GM18517 (cell line): ENCODE measurements around the gene DUSP18.
"Not testable (repeated sequence)": the region's sequence is repeated elsewhere in the genome, so short reads cannot be mapped to it uniquely, and the experiment has no call there.

ENCODE experiments used
- ATAC-seq: cut with Tn5 transposase; IDR thresholded peaks from one replicate; pipeline ENCODE4 v1.9.1; 2021; ENCODE audit warnings: mild to moderate bottlenecking, moderate library complexity; ENCODE audit not compliant: unreplicated experiment

DUSP18 gene

DNA sequence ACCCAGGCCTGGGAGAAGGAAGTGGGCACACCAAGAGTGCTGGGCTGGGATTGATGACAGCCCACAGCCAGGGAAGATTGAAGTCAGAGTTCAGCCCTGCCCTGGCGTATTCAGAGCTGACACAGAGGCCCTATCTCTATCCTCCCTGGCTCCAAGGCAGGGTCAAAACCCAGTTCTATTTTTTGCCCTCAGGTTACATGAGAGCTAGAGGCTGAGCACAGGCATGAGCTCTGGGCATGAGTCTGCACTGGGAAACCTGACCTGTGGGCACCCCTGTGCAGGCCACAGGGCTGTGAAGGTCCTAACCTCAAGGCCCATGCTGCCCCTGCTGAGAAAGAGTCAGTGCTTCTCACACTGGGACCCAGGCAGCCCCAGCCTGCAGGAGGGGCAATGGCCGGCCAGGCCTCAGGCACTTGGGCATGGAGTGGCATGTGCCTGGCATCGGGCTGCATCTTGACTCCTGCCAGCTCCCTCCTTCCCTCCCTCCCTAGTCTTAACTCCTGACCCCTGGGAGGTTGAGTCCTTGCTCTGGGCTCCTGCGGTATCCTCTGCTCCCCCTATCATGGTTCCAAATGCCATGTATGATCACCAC is 26.7 kb downstream of the DUSP18 start:
- no peak for ATAC-seq

DNA sequence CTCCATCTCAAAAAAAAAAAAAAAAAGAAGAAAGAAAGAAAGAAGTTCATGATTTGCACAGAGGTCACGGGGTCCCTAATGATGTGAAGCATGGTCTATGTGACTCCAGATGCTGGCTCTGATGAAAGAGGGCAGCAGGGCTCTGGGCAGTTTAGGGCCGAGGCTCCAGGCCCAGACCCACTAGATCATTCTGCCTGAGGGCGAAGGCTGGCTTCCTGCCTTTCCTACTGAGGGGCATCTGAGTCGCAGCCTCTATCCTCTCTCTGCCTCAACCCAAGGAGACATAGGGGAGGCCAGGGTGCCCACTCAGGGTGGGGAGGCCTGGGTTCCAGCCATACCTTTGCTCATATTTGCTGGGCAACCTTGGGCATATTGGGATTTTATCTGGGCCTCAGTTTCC is 27.3 kb downstream of the DUSP18 start:
- no peak for ATAC-seq

DNA sequence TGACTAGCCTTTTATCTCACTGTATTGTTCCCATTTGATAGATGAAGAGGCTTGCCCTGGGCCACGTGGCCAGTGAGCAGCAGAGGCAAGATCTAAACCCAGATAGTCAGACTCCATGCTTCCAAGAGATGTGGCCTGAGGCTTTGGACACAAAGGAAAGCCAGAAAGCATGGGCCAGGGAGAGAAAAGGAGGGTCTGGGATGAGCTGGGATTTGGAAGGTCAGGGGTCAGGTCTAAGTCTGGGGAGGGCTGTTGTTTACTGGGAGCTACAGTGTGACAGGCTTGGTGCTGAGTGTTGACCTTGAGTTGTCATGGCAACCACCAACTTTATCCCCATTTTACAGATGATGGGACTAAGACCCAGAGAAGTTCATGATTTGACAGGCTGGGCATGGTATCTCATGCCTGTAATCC is 30.0 kb downstream of the DUSP18 start:
- no peak for ATAC-seq

DNA sequence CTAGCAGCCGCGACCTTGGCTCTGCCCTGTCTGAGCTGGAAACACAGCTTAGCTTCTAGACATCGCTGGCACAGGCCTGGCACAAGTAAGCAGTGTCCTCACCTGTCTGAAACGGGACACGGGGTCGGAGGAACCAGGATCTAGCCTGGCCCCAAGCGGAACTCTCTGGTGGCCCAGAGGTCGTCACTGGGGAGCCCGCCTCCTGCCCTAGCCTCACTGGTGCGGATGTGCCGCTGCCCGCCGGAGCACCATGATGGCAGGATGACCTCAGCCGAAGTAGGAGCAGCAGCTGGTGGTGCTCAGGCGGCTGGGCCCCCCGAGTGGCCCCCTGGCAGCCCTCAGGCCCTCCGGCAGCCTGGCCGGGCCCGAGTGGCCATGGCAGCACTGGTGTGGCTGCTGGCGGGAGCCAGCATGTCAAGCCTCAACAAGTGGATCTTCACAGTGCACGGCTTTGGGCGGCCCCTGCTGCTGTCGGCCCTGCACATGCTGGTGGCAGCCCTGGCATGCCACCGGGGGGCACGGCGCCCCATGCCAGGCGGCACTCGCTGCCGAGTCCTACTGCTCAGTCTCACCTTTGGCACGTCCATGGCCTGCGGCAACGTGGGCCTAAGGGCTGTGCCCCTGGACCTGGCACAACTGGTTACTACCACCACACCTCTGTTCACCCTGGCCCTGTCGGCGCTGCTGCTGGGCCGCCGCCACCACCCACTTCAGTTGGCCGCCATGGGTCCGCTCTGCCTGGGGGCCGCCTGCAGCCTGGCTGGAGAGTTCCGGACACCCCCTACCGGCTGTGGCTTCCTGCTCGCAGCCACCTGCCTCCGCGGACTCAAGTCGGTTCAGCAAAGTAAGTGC is 31.2 kb downstream of the DUSP18 start:
- no peak for ATAC-seq

DNA sequence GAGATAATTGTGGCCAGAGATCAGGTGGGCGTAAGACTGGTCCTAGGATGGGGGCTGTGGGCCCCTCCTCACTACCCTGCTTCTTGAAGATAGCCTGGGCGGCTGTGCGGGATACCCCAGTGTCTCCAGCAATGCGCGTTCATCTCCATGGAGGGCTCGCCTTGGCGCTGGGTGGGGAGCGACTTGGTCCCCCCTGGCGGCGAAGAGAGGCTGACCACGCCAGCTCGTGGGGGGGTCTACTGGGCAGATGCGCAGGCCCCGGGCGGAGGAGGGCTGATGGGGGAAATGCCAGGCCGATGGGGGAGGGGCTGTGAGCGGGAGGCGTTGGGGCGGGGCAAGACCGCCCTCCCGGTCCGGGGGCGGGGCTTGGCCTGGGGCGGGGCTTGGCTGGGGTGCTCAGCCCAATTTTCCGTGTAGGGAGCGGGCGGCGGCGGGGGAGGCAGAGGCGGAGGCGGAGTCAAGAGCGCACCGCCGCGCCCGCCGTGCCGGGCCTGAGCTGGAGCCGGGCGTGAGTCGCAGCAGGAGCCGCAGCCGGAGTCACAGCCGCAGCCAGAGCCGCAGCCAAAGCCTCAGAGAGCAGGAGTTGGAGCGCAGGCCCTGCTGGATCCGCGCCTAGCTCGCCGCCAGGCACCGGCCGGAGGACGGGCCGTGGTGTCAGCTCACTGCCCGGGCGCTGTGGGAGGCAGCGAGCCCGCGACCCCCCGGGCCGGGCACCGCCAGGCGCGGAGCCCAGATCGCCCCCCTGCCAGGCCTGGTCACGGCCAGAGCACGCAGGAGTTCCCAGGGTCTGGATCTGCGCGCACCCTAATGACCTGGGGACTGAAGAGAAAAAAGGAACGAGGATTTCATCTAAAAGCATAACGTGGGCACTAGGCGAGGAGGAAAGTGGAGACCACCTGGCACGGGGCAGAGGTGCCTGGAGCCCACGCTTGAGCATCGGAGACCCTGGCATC is 32.1 kb downstream of the DUSP18 start, which contains the start of gene SLC35E4:
Gene SLC35E4, plus strand, starts transcription at position 509 of the 953 bp plus-strand sequence. CDS start 670 bp downstream, outside the sequence.
- peak; percentile 32 for ATAC-seq

DNA sequence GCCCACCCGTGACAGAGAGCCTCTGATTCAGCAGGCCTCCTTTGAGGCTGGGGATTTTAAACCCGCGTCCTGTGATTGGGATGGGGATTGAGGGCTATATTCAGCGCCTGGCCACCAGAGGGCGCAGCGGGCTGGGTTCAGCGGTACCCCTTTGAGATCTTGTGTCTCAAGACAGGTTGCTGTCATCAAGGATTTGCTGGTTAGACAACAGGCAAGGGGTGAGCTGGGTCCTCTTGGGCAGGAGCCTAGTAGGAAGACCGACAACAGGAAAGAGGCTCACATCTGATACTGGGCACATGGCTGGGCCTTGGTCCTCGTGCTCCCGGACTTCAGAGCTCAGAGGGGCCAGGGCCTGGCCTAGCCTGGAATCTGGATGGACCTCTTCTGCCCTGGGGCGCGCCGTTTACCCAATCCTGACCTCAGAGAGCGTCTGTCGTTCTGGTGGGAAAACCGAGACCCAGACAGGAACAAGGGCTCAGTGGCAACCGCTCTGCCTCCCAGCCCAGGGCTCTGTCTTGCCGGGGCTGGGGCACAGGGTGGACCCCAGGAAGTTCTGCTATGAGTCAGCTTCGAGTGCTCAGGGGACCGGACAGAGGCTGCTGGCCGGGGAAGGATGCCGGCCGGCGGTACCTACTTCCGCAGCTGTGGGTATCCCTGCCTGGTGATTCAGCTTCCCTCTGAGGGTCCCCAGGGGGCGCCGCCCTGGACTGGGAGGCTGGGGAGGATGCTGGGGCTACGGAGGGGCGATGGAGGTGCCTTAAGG is 33.0 kb downstream of the DUSP18 start:
- ATAC-seq = peak; percentile 68

DNA sequence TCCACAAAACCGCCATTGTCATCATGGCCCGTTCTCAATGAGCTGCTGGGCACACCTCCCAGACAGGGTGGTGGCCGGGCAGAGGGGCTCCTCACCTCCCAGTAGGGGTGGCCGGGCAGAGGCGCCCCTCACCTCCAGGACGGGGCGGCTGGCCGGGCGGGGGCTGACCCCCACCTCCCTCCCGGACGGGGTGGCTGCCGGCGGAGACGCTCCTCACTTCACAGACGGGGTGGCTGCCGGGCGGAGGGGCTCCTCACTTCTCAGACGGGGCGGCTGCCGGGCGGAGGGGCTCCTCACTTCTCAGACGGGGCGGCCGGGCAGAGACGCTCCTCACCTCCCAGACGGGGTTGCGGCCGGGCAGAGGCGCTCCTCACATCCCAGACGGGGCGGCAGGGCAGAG is 36.2 kb downstream of the DUSP18 start:
- ATAC-seq = not testable (repeated sequence)

DNA sequence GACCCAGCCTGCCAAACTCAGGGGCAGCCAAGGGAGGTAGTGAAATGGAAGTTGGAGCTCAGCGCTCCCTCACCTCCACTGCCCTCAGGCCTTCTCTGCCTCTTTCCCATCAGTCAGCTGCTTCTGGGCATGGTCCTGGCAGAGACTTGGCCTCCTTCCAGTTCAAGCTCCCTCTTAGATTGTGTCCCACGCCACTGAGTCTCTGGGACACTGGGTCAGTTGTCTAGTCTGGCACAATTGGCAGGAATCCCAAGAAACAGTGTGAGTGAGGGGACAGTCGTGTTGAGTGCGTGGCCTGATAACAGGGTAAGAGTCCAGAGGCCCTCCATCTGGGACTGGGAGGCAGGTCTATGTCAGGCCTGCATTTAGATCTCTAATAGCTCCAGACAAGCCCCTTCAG is 39.2 kb downstream of the DUSP18 start:
- ATAC-seq = no peak

DNA sequence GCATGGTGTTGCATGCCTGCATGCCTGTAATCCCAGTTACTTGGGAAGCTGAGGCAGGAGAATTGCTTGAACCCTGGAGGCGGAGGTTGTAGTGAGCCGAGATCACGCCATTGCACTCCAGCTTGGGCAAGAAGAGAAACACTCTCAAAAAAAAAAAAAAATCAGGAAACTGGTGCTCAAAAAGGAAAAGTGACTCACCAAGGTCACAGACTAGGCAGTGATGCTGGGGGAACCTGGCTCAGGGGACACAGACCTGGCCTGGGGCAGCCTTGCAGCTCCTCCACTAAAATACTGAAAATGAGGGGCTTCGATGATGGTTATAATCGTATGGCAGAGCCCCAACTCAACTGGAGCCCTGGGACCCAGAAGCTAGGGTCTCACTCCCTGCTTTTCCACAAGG is 40.2 kb downstream of the DUSP18 start:
- no peak for ATAC-seq

DNA sequence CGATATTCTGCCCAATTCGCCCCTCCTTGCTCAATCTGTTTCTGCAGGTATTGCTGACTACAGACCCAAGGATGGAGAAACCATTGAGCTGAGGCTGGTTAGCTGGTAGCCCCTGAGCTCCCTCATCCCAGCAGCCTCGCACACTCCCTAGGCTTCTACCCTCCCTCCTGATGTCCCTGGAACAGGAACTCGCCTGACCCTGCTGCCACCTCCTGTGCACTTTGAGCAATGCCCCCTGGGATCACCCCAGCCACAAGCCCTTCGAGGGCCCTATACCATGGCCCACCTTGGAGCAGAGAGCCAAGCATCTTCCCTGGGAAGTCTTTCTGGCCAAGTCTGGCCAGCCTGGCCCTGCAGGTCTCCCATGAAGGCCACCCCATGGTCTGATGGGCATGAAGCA is 41.3 kb downstream of the DUSP18 start:
- no peak for ATAC-seq

DNA sequence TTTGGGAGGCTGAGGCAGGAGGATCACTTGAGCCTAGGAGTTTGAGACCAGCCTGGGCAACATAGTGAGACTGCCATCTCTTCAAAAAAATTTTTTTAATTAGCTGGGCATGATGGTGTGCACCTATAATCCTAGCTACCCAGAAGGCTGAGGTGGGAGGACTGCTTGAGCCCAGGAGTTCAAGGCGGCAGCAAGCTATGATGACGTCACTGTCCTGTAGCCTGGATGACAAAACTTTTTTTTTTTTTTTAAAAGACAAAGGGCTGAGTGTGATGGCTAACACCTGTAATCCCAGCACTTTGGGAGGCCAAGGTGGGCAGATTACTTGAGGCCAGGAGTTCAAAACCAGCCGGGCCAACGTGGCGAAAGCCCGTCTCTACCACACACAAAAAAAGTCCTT is 47.8 kb downstream of the DUSP18 start:
- ATAC-seq = not testable (repeated sequence)

DNA sequence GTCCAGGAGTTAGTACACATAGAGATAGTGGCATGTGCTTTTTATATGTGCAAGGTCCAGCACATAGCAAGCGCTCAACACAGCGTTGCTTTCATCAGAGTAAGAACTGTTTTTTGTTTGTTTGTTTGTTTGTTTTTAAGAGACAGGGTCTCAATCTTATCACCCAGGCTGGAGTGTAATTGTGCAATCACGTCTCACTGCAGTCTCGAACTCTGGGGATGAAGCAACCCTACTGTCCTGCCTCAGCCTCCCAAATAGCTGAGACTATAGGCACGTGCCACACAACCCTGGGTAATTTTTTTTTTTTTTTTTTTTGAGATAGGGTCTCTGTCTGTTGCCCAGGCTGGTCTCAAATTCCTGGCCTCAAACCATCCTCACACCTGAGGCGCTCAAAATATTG is 49.9 kb downstream of the DUSP18 start:
- ATAC-seq = no peak

DNA sequence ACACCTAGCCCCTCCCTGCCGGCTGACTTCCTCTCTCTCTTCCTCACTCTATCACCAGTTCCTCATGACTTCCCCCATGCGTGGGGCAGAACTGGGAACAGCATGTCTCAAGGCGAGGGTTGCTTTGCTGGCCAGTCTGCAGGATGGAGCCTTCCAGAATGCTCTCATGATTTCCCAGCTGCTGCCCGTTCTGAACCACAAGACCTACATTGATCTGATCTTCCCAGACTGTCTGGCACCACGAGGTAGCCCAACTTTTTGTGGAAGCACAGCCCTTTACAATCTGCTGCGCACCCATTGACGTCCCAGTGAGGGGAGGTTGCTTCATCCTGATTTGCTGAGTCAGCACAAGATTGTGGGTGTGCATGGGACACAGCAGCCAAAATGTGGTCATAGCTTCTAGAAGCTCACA is 52.1 kb downstream of the DUSP18 start:
- no peak for ATAC-seq

DNA sequence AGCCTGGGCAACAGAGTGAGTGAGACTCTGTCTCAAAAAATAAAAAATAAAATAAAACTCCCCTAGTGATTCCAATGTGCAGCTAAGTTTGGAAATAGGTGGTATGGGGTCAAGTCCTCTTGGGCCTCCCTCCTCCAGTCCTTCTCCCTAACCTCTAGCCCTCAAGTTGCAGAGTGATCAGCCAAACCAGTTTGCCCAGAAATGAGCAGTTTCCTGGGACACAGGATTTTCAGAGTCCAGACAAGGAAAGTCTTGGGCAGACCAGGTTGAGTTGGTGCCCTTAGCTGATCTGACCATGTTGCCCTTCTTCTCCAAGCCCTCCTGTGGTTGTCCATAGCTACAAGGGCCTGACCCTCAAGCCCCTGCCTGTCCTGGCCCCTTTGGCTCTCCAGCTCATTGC is 52.8 kb downstream of the DUSP18 start:
- ATAC-seq = no peak

DNA sequence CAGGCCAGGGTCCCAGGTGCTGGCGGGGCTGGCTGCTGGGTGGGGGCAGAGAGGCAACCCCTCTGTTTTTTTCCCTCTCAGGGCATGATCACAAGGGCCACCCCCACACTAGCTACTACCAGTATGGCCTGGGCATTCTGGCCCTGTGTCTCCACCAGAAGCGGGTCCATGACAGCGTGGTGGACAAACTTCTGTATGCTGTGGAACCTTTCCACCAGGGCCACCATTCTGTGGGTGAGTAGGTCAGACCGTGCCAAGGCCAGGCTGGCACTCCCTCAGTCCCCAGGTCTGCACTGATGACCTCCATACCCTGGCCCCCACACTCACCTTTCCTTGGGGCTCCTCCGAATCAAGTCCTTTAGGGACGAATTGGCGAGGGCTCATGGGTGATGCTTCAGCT is 53.4 kb downstream of the DUSP18 start:
- ATAC-seq = no peak

DNA sequence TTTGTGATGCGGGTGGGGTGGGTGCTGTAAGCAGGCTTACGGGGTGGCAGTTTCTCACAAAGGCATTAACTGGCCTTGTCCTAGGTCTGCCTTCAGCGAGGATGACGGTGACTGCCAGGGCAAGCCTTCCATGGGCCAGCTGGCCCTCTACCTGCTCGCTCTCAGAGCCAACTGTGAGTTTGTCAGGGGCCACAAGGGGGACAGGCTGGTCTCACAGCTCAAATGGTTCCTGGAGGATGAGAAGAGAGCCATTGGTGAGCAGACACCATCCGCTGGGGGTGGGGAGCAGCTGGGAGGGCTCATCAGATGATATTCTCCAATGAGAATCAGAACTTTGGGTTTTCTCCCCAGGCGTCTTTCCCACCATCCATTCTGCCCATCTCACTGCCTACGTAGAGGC is 54.9 kb downstream of the DUSP18 start:
- no peak for ATAC-seq
